EH (cell line): ENCODE results near the gene NANP.
"Not testable (repeated sequence)": the region's sequence is repeated elsewhere in the genome, so short reads cannot be mapped to it uniquely, and the experiment has no call there.

Experiments
- DNase-seq: peaks from one replicate; pipeline ENCODE4 v3.0.0-alpha.2; 2015; ENCODE audit warnings: low read depth

The NANP gene

DNA sequence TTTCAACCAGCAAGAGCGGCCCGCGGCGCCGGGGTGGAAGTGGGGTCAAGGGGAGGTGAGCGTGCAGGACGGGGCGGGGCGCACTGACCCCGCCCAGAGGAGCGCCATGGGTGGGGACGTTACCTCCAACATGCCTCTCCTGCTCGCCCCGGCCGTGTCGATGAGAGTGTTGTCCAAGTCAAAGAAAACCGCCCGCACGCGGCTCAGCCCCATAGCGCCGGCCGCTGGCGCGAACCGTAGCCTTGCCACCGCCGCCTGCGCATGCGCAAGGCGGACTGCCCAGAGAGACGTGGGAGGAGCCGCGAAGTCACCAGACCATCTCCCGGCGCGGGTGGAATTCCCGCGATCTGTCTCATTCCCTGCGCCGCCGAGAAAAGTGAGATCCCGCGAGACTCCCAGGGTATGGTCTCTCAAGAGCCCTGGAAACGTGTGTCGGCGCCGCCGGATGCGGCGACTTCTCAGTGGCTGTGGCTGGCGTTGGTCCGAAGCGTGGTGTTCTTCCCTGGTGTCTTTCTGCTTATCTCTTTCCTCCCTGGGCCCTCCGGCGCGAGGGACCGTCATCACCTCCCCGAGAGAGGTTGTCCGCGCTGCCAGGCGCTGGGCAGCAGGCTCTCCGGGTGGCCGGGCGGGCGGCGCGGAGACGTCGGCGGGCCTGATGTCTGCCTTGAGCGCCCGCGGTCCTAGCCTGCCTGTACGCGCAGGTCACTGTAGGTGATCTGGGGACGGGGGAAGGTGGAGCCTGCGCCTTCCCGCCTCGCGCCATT, at the start of gene NANP:
TSS of gene NANP (minus strand) at position 279 of the 764 bp plus-strand sequence. CDS start at position 213, 66 bp downstream.
- DNase-seq = peak; percentile 99

GRCh38 chr20:25672659-25673235, 48.9 kb upstream of the NANP start:
- DNase-seq = no peak

DNA sequence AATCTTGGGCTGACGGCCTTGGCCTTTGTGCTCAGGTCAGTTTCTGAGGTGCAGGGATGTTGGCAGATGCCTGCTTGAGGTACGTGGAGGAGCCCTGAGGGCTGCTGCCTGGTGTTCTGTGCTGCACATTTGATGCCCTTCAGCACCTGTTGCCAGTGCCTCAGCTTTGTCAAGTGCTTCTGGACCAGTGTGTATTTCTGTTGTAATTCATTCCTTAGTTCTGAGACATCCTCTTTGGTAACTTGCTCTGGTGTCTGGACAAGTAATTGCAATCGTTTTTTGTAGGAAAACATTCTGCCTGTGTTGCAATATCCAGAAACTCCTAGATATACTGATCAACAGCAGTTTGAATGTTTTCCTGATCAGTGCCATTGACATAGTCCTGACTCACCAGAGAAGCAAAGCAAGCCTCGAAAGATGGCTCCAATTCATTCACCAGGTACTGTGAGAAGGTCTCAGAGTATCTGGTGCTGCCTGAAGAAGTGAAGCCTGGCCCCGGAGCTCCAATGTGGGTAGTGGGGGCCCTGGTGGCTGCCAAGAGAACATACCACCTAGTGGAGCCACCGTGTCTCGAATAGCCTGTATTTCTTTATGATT, 46.1 kb upstream of the NANP start:
- peak; percentile 74 for DNase-seq

DNA sequence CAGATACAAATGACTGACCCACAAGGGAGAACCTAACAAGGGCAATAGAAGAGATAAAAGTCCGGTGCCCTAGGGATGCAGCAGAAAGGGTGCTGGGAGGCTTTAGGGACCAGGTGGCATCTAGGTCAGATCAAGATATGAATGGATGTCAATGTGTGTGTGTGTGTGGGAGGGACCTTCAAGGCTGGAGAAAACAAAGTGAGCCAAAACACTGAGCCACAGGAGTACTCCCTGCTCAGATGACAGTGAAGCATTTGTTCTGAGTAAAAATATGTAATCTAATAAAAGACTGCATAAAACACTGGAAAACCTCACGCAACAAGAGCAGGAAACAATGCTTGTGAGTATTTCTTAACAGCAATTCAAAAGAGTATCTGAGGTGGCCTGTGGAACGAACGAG, 44.6 kb upstream of the NANP start:
- DNase-seq = no peak

- no peak for DNase-seq
These were observed 36.2 kb upstream of the NANP start for GRCh38 chr20:25659999-25660398.

- DNase-seq = no peak
These were observed 30.7 kb upstream of the NANP start for GRCh38 chr20:25654487-25654886.

DNA sequence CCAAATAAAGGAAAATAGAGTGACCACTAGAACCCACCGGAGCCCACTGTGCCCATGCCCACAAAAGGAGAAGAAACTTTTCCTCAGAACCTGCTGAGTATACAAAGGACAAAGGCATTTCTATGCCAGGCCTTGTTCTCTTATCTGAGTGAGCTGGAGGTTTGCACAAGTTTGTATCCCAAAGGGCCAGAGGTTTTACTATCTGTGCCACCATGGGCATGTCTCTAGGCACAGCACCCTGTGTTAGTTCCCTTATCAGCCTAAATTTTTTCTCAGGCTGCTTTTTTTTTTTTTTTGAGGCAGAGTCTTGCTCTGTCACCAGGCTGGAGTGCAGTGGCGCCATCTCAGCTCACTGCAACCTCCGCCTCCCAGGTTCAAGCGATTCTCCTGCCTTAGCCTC, 29.1 kb upstream of the NANP start:
- not testable (repeated sequence) for DNase-seq

DNA sequence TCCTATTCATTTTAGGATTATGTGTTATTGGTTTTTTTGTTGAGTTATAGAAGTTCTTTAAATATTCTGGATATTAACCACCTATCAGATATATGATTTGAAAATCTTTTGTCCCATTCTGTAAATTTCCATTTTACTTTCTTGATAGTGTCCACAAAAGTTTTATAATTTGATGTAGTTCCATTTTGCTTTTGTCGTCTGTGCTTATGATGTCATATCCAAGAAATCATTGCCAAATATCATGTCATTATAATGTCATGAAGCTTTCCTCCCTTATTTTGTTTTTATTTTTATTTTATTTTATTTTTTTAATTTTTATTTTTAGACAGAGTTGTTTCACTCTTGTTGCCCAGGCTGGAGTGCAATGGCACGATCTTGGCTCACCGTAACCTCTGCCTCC, 21.0 kb upstream of the NANP start:
- no peak for DNase-seq

DNA sequence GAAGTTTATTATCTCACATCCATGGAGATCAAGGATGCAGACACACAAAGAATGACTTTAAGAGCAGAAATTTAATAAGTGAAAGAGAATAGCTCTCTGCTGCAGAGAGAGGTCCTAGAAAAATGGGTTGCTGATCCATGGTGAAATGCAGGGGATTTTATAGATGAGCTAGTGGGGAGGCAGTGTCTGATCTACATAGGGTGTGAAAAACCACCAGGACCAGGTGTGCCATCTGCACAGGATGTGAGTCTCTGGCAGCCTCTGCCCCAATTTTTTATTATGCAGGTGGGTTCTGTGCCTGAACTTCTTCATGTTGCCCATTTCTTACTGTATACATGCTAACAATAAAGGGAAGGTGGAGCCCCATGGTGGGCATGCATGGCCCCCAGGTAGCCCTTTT, 19.9 kb upstream of the NANP start:
- DNase-seq = no peak

GRCh38 chr20:25637247-25637646, 13.4 kb upstream of the NANP start:
- no peak for DNase-seq

- DNase-seq = peak; percentile 94
These were observed 9.4 kb upstream of the NANP start for GRCh38 chr20:25632940-25633790.

DNA sequence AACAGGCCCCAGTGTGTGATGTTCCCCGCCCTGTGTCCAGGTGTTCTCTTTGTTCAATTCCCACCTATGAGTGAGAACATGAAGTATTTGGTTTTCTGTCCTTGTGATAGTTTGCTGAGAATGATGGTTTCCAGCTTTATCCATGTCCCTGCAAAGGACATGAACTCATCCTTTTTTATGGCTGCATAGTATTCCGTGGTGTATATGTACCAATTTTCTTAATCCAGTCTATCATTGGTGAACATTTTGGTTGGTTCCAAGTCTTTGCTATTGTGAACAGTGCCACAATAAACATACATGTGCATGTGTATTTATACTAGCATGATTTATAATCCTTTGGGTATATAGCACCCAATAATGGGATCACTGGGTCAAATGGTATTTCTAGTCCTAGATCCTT, 6.8 kb upstream of the NANP start:
- not testable (repeated sequence) for DNase-seq

- DNase-seq = peak; percentile 64
These were observed 6.1 kb upstream of the NANP start for GRCh38 chr20:25629816-25630499.

GRCh38 chr20:25626779-25627178, 3.0 kb upstream of the NANP start:
- DNase-seq = no peak

DNA sequence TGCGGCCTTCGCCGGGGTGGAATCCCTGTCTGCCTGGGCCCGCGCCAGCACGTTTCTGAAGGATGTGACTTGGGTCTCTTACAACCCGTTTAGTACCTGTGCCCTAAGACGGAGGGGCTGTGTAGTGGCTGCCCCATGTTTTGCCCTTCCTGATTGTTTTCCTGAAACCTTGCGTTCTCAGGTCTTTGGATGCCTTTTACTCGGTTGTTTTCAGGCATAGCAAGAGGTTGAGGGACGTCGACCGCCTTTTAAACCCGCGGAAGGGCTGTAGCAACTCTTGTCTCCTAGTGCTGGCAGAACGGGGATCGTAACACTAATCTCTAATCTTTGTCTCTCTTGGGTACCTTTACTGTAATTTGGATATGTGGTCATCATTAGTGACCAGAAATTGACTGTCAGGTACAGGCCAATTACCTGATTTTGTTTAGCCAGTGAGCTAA, 706 bp upstream of the NANP start:
- DNase-seq = no peak

DNA sequence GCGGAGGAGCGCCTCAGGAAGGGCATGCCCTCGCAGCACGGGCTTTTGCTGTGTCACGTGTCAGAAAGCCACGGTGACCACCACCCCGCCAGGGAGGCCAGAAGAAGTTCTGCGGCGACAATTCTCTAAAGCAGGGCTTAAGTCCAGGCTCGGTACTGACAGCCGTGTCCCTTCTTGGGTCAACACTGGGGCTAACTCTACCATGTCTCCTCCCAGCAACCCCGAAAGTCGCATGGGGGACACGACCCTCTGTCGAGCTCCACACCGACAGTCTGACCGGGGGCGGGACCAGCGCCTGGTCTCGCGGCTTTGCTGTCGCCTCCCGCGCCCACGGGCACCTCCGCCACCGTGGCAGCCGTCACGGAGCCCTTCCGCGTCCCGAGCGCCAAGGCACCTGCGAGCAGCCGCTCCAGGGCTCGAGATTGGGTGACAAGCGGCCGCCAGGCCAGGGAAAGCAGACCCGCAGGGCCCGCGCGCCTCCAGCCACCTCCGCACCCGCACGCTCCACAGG, 534 bp downstream of the NANP start:
- peak; percentile 51 for DNase-seq

GRCh38 chr20:25622450-25623224, 1.2 kb downstream of the NANP start:
- DNase-seq = no peak

DNA sequence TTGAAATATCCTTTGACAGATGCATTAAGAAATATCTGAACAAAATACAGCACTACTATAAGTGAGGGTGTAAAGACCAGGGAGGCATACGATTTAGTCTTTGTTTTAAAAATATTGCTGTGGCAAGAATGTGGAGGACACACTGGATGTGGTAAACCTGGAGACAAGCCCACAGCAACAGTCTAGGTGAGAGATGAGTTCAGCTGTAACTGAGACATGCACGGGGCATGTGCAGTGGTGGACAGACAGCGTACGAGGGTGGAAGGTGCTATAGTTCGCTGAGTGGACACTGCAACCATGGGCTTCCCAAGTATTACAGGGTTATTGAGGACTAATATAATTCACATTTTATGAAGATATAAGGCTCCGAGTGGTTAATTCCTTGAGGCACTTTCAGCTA, 1.8 kb downstream of the NANP start:
- DNase-seq = no peak

GRCh38 chr20:25619514-25619913, 4.3 kb downstream of the NANP start:
- no peak for DNase-seq

DNA sequence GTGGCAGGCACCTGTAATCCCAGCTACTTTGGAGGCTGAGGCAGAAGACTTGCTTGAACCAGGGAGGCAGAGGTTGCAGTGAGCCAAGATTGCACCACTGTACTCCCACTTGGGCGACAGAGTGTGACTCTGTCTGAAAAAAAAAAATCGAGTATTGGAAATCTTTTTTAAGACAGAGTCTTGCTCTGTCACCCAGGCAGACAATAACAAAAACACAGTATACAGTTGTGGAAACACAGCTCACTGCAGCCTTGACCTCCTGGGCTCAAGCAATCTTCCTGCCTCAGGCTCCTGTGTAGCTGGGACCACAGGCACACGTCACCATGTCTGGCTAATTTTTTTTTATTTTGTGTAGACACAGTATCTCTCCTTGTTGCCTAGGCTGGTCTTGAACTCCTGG, 15.0 kb downstream of the NANP start:
- DNase-seq = no peak
